Measurements from ENCODE around the gene ACSS2. TPM values are rescaled to one million over a fixed set of nuclear protein-coding genes. Genes with fewer than 3 reads are reported as not detected.
"Not testable (repeated sequence)": the region's sequence is repeated elsewhere in the genome, so short reads cannot be mapped to it uniquely, and the experiment has no call there.

ACSS2 gene
- total RNA-seq, 2 donors from 2014 or later = 343 to 383 TPM

DNA sequence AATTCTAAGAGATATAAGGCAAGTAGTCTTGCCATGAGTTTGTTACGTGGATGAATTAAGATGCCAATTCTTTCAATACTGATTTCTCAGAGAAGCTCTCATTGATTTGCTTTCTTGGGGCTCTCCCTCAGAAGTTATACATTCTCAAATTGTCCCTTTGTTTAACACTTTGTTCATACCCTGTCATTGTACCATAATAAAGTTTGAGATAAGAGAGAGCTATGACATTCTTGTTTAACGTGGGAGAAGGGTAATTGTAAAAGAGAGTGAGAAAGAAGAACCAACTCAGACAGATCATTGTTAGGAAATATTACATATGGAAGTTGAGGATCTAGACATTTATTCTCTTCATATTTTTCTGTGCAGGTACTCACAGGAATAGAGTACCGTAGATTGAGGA lies 19.1 kb downstream of the ACSS2 start:
- ATAC-seq = peak; percentile 68
- intact Hi-C loops (cut with DNase I, micrococcal nuclease) = no loop called here
- no peak for DNase-seq

DNA sequence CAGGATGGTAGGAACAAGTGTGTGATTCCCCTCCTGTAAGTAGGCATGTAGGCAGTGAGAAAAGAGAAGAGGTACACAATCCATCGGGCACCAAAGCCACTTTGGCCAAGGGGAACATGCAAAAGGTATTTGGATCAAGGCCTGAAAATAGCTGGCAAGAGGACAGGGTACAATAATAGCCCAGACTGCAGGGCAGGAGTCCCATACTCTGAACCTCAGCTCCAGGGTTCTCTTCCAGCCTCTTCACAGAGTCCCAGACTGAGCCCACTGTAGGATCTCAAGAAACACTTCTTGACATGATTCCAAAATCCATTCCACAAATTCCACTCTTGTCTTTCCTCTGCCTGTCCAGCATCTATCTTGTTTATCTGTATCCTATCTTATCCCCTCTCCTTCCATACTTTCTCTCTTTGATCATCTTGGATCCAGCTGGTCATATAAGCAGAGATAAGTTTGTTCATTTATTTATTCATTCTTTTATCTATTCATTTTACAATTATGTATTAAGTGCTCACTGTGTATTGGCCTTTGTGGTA lies 19.7 kb downstream of the ACSS2 start:
- intact Hi-C loops (cut with DNase I, micrococcal nuclease) = no loop called here
- DNase-seq (no peak), ATAC-seq (peak; percentile 39)

DNA sequence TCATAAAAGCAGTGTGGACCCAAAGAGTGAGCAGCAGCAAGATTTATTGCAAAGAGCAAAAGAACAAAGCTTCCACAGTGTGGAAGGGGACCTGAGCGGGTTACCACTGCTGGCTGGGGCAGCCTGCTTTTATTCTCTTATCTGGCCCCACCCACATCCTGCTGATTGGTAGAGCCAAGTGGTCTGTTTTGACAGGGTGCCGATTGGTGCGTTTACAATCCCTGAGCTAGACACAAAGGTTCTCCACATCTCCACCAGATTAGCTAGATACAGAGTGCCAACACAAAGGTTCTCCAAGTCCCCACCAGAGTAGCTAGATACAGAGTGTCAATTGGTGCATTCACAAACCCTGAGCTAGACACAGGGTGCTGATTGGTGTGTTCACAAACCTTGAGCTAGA lies 21.7 kb downstream of the ACSS2 start:
- DNase-seq; intact Hi-C loops (cut with DNase I, micrococcal nuclease); ATAC-seq: not testable (repeated sequence)

DNA sequence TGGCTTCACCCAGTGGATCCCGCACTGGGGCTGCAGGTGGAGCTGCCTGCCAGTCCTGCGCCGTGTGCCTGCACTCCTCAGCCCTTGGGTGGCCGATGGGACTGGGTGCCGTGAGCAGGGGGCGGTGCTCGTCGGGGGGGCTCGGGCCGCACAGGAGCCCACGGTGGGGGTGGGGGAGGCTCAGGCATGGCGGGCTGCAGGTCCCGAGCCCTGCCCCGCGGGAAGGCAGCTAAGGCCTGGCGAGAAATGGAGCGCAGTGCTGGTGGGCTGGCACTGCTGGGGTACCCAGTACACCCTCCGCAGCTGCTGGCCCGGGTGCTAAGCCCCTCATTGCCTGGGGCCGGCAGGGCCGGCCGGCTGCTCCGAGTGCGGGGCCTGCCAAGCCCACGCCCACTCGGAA lies 22.3 kb downstream of the ACSS2 start:
- ATAC-seq; intact Hi-C loops (cut with DNase I, micrococcal nuclease); DNase-seq: not testable (repeated sequence)

DNA sequence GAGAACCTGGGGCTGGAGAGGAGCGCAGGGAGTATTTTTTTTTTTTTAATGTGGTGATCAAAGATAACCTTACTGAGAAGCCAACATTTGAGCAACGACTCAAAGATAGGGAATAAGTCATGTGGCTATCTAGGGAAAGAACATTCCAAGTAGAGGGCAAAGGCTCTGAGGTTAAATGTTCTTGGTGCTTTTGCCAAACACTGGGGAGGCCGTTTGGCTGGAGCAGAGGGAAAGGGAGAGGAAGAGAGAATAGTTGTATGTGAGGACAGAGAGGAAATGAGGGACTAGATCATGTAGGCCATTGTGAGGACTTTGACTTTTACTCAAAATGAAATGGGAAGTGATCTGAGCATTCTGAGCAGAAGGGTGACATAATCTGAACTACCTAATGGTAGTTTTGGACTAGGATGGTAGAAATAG lies 27.8 kb downstream of the ACSS2 start:
- ATAC-seq (peak; percentile 38), DNase-seq (no peak)
- intact Hi-C loops (cut with DNase I, micrococcal nuclease) = no loop called here

GRCh38 chr20:34907616-34908469 lies 31.4 kb downstream of the ACSS2 start:
- intact Hi-C loops (cut with DNase I, micrococcal nuclease) = no loop called here
- ATAC-seq (peak; percentile 71), DNase-seq (peak; percentile 65 to 78)

GRCh38 chr20:34915131-34915530 lies 38.7 kb downstream of the ACSS2 start:
- no peak for DNase-seq
- no peak for ATAC-seq
- intact Hi-C loops (cut with DNase I, micrococcal nuclease) = no loop called here

DNA sequence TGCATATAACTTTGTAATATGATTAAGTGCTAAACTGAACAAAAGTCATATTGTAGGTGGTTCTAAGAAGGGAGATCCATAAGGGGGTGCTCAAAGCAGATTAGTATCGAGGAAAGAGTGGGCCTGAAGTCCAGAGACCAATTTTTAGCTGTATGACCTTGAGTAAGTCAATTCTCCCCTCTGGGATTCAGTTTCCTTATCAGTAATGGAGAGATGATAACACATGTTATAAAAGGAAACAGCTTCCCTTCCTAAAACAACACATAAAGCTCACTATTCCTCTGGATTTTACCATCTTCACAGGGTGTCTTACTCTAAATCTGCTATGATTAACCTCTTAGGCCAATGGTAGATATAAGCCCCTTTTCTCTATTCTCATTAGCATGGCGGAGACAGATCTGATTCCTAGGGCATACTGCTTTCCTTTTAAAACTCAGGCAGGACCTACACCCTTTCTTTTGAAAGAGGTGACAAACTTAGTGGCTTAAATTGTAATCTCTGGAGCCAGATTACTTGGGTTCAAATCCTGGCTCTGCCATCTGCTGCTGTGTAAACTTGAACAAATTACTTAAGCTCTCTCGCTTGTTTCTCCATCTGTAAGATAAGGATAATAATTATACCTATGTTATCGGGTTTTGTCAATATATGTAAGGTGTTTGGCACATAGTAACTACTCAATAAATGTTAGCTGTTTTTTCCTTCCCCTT lies 39.5 kb downstream of the ACSS2 start:
- ATAC-seq (peak; percentile 57), DNase-seq (no peak)
- intact Hi-C loops (cut with DNase I, micrococcal nuclease) = no loop called here

GRCh38 chr20:34916774-34917354 lies 40.5 kb downstream of the ACSS2 start:
- peak; percentile 37 to 64 for DNase-seq
- intact Hi-C loops (cut with DNase I, micrococcal nuclease) = no loop called here
- peak; percentile 84 for ATAC-seq

DNA sequence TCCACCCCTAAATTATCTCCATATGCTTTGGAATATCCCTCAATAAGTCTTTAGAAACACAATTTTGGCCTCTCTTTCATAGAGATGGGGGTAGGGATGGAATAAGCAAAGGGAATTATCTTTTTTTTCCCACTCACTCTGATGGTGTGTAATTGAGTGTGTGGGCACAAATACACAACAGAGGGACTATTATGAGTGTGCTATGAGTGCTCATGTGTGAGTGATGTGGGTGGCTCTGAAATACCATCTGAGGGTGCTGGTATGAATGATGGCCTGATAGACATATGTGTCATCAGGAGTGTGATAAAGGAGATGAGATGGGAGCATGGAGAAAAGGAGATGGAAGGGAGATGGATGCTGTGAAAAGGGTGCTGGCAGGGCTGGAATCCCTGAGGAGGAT lies 43.6 kb downstream of the ACSS2 start:
- ATAC-seq = no peak
- intact Hi-C loops (cut with DNase I, micrococcal nuclease) = no loop called here
- no peak for DNase-seq

DNA sequence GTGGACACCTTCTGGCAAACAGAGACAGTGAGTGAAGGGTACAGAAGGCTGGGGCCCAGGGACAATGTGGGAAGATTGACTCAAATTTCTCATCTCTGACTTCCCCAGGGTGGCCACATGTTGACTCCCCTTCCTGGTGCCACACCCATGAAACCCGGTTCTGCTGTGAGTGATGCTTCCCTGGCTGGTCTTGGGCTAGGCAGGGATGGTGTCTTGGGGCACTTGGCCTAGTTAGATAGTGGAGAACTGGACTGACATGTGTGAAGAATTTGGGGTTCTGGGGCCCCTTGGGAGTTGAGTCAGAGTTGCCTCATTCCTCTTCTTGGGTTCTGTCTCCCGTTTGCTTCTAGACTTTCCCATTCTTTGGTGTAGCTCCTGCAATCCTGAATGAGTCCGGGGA lies 45.0 kb downstream of the ACSS2 start:
- no peak for DNase-seq
- ATAC-seq = no peak
- intact Hi-C loops (cut with DNase I, micrococcal nuclease) = no loop called here

DNA sequence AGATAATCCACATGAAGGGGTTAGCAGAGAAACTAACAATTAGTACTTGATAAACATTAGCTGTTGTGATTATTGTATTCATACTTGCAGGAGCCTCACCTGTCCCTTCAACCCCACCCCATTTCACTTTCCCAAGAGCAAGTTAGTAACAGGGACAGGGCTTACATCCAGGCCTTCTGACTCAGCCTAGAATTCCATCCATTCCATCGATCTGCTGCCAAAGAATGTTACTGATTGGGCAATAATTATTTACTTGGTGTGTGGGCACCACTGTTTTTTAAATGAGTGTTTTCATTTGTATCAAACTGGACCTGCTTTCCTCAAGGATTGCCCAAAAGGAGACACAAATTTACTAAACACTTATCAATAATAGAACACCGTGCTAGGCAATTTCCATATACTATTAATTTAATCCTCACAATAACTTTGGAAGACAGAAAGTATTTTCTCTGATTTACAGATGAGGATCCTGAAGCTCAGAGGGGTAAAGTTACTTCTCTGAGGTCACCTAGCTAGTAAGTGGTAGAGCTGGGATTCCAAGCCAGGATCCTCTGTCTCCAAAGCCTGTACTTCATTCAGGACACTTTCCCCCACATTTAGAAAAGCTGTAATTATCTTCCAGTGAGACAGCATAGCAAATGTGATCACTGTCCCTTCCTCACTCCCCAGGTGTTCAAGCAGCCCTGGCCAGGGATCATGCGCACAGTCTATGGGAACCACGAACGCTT lies 46.4 kb downstream of the ACSS2 start:
- intact Hi-C loops (cut with DNase I, micrococcal nuclease) = no loop called here
- ATAC-seq = no peak
- no peak for DNase-seq

DNA sequence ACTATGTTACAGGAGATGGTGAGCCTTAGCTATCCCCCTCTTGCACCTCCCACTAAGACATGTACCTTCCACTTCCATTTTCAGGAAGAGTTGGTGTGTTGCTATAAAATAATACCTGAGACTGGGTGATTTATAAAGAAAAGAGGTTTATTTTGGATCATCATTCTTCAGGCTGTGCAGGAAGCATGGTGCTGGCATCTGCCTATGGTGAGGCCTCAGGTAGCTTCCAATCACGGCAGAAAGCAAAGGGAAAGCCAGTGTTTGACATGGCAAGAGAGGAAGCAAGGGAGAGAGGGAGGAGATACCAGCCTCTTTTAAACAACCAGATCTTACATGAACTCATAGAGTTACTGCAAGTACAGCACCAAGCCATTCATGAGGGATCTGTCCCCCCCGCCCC lies 47.0 kb downstream of the ACSS2 start:
- DNase-seq = no peak
- ATAC-seq = no peak
- intact Hi-C loops (cut with DNase I, micrococcal nuclease) = no loop called here

GRCh38 chr20:34925341-34925740 lies 48.9 kb downstream of the ACSS2 start:
- intact Hi-C loops (cut with DNase I, micrococcal nuclease) = no loop called here
- ATAC-seq = no peak

DNA sequence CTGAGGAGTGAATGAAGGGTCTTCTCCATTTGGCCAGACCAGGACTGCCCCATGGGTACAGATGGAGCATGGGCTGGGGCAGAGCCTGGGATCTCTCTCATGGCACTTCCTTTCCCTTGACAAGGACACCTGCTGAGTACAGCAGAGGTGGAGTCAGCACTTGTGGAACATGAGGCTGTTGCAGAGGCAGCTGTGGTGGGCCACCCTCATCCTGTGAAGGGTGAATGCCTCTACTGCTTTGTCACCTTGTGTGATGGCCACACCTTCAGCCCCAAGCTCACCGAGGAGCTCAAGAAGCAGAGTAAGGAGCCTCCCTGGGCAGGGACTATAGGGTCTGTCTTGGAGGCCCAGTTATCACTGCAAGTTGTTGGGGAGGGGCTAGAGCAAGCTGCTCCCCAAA lies 49.6 kb downstream of the ACSS2 start:
- DNase-seq = no peak
- intact Hi-C loops (cut with DNase I, micrococcal nuclease) = no loop called here
- no peak for ATAC-seq

More at GRCh38 chr20:34925341-34925740, 48.9 kb downstream of the ACSS2 start:
- no peak for DNase-seq

- no peak for ATAC-seq
- intact Hi-C loops (cut with DNase I, micrococcal nuclease) = no loop called here
- DNase-seq = no peak
These were observed 50.2 kb downstream of the ACSS2 start for GRCh38 chr20:34926581-34926980.

DNA sequence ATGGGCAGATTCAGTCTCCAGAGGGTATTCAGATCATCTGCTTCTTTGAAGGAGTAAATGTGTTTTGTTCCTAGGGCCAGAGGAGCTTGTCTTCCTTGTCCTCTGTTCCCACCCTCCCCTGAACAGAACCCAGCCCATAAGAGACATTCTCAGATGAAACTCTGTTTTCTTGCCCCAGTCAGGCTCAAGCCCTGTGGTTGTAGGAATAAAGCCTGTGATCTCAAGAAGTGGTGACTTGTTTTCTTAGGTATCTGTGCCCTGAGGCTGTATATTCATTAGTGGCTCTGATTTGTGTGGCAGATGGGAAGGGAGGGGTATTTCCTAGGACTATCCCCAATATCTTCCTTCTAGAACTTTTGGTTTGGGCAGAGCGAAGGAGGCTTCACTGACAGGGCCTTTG lies 51.3 kb downstream of the ACSS2 start:
- intact Hi-C loops (cut with DNase I, micrococcal nuclease) = no loop called here
- DNase-seq = no peak
- no peak for ATAC-seq

DNA sequence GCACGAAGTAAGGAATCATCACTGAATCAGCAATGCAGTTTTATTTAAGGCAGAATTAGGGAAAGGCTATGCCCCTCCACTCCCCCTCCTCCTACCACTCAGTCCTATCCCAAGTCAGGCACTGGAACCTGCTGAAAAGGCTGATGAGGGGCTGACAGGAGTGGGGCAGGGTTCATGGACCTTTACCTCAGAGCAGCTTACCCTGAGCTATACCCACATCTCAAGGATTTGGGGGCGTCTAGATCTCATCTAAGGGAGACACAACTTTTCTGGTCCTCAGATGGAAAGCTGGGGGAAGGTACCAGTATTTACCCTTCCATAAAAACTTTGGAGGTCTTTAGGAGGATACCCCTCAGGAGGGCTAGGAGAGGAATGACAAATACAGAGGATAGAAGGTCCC lies 52.0 kb downstream of the ACSS2 start:
- intact Hi-C loops (cut with DNase I, micrococcal nuclease) = no loop called here
- DNase-seq (no peak), ATAC-seq (no peak)

DNA sequence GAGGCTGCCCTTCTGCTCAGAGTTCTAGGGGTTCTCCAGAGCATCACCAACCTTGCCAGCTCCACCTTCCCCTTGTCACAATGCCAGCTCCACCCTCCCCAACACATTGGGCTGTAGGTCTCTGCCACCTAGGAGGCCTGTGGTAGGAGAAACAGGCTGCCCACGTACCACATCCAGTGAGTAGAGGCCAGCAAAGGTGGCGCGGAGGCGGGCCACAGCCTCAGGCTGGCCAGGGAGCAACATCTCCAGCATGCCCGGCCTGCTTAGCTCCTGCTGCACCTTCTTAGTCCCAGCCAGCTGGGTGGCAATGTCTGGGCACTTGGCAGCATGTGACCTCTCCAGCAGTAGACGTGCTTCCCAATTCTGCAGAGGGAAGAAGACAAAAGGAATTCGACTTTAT lies 55.4 kb downstream of the ACSS2 start:
- ATAC-seq = peak; percentile 16
- intact Hi-C loops (cut with DNase I, micrococcal nuclease) = no loop called here

More for the DNA sequence above, 55.4 kb downstream of the ACSS2 start:
- DNase-seq = no peak
